Mucosa of descending colon (tissue), 3 donors: Measurements from ENCODE around the gene SPP2. TPM values are rescaled to one million over a fixed set of nuclear protein-coding genes. Genes with fewer than 3 reads are reported as not detected.

Source experiments
- ATAC-seq: fragments of 200-7000 bp; cut with Tn5 transposase; one replicate; pipeline ENCODE4 v1.9.1; 2020; ENCODE audit warnings: mild to moderate bottlenecking, moderate library complexity
- DNase-seq, 3 donors: peaks; one replicate each; pipeline ENCODE4 v3.0.0-alpha.2; 2020
- H3K36me3 ChIP-seq: fragments of 200-600 bp; one replicate; pipeline ENCODE4 v1.8.0; 2021; ENCODE audit warnings: low read depth, mild to moderate bottlenecking
- H3K4me1 ChIP-seq: fragments of 200-600 bp; one replicate; pipeline ENCODE4 v1.8.0; 2021; ENCODE audit warnings: low read depth, mild to moderate bottlenecking
- H3K4me3 ChIP-seq: fragments of 200-600 bp; one replicate; pipeline ENCODE4 v1.8.0; 2021; ENCODE audit warnings: mild to moderate bottlenecking
- H3K9me3 ChIP-seq: fragments of 200-600 bp; one replicate; pipeline ENCODE4 v1.8.0; 2021; ENCODE audit warnings: mild to moderate bottlenecking
- intact Hi-C, 2 donors: fragments of 100-400 bp; cut with DNase I in 1 of 2; cut with micrococcal nuclease in 1 of 2; formaldehyde crosslinking; loops; one replicate each; pipeline versions ENCODE4 v1.11.0 to v1.11.1; 2022; cut with DNase I, micrococcal nuclease
- total RNA-seq, 3 donors: library from RNA; stranded (reverse); fragmentation: NEBNext Ultra II Directional in 2 of 3; extraction: Animal tissue kit (Norgen Biotek cat#: 25700) in 2 of 3; gene quantifications; one replicate each; pipeline versions ENCODE4 v1.2.1 to v1.2.4, GENCODE V29; 2021 to 2023
- TF ChIP-seq, protein P1 (sequence below): fragments of 200-600 bp; IDR thresholded peaks from one replicate; pipeline ENCODE4 v1.8.0; 2022; ENCODE audit warnings: antibody characterized with exemption, mild to moderate bottlenecking
- donor health status: DM: no; HTN: no; CAD: no; lungs with moderate emphysema.
- donor health status: DM: no; HTN: no; CAD: no.
- donor health status: DM: no; HTN: yes; CAD: no.

Gene SPP2
- total RNA-seq, 3 donors from 2014 or later = not detected

DNA sequence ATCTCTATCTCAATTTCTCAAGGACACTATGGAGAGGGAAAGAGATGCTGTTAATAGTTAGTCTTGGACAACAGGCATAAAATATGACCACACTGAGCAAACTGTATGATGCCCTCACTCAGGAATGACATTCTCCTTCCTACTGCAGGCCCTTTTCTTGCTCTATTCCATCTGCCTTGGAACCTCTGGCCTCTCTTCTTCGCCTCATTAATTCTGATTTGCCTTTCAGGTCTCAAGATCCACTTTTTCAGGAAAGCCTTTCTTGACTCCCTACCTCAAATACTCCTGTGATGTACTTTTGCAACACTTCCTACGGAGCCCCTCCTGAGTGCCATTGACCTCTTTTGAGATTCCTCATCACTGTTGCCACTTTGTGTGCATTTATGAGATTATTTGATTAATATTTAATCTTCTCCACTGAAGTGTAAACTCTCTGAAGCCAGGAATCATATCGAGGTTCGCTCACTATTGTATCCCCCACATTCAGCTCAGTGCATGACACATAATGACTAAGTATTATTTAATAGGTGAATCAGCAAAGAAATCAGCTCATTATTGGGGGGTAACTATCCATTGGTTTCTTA lies 21.3 kb upstream of the SPP2 start:
- ATAC-seq = no peak
- DNase-seq = no peak
- TF ChIP-seq, protein P1, sequence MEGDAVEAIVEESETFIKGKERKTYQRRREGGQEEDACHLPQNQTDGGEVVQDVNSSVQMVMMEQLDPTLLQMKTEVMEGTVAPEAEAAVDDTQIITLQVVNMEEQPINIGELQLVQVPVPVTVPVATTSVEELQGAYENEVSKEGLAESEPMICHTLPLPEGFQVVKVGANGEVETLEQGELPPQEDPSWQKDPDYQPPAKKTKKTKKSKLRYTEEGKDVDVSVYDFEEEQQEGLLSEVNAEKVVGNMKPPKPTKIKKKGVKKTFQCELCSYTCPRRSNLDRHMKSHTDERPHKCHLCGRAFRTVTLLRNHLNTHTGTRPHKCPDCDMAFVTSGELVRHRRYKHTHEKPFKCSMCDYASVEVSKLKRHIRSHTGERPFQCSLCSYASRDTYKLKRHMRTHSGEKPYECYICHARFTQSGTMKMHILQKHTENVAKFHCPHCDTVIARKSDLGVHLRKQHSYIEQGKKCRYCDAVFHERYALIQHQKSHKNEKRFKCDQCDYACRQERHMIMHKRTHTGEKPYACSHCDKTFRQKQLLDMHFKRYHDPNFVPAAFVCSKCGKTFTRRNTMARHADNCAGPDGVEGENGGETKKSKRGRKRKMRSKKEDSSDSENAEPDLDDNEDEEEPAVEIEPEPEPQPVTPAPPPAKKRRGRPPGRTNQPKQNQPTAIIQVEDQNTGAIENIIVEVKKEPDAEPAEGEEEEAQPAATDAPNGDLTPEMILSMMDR = no peak

DNA sequence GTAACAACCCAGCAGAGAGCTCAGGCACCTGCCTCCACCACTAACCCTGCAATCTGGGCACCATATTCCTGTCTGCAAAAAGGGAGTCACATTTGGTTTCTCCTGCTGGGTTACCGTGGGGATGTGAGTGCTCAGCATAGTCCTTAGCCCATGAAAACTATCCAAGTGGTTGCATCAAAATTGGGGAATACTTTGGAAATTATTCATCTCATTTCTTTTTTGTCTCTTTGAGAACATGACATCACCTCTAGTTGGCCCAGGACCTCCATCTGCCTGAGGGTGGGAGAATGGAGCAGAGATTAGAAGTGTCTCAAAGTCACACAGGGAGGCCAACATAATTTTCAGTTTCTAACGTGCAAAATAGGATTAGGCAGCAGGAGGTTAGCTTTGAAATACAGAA lies 19.3 kb upstream of the SPP2 start:
- DNase-seq = no peak
- TF ChIP-seq, protein P1 = no peak
- Histone ChIP-seq H3K9me3 (peaks cover 7% of the 10 kb centered on the region), H3K4me3 (no peak overlapping the region), H3K4me1 (no peaks in the 10 kb centered on the region), H3K36me3 (no peaks in the 10 kb centered on the region)
- no peak for ATAC-seq
- intact Hi-C loops = no loop called here

More for the DNA sequence above, 21.3 kb upstream of the SPP2 start:
- Histone ChIP-seq H3K4me1 (no peaks in the 10 kb centered on the region), H3K4me3 (no peak overlapping the region), H3K9me3 (peaks cover 7% of the 10 kb centered on the region), H3K36me3 (no peaks in the 10 kb centered on the region)
- intact Hi-C loops = no loop called here

DNA sequence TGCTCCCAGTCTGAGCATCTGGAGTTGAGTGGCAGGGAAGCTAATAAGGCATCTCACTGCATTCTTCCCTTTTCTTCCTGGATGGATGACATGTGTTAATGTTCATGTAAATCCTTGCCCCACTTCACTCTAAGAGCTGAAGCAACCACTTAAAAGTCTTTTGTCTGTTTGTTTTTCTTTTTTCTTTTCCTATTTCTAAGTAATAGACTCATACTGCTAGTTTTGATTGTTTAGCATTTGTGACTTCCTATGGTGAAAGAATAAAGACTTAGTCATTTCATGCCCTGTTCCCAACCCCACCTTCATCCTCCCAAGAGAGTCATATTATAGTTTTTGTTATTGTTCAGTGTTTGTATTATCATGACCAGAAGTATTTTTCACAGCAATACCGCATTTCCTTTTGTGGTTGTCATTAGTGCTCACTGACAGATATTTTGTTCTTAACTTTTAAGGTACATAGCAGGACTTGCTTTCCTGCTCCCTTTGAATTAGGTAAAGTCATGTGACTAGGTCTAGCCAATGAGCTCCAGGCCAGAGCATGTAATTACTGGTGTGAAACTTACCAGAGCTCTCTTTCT lies 18.1 kb upstream of the SPP2 start:
- Histone ChIP-seq H3K4me1 (no peaks in the 10 kb centered on the region), H3K9me3 (peaks cover 9% of the 10 kb centered on the region), H3K4me3 (no peak overlapping the region), H3K36me3 (no peaks in the 10 kb centered on the region)
- TF ChIP-seq, protein P1 = no peak
- peak; percentile 72 for ATAC-seq
- DNase-seq = peak in 1 of 3 donors; percentile 28
- intact Hi-C loops = no loop called here

DNA sequence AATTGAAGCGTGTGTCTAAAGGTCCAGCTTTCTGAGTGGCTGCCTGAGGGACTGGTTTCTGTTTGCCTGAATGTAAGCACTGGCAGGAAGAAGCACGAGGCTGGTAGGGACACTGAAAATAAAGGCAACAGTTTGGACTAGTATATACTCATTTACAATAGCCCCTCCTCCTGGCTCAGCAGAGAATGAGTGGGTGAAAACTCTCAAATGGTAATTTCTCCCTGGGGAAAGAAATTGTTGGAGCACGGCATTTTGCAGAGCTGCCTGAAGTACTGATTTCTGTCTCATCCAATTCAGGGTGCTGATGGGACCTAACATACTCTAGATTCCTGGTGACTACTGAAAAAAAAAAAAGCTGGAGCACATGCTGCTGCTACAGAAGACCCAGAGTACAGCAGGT lies 17.3 kb upstream of the SPP2 start:
- DNase-seq (no peak), ATAC-seq (no peak)
- Histone ChIP-seq H3K4me1 (no peaks in the 10 kb centered on the region), H3K36me3 (no peaks in the 10 kb centered on the region), H3K4me3 (no peak overlapping the region), H3K9me3 (peaks cover 9% of the 10 kb centered on the region)
- intact Hi-C loops = no loop called here
- TF ChIP-seq, protein P1 = no peak

DNA sequence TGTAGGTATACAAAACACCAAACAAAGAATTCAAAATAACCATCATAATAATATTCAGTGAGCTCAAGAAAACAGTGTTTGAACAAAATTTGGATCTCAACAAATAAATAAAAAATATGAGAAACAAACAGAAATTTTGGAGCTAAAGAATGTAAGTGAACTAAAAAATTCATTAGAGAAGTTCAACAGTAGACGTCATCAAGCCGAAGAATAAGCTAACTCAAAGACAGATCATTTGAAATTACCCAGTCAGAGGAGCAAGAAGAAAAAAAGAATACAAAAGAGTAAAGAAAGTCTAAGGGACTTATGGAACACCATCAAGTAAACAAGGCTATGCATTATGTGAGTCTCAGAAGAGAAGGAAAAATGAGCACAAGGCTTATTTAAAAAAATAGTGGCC lies 16.6 kb upstream of the SPP2 start:
- Histone ChIP-seq H3K36me3 (no peaks in the 10 kb centered on the region), H3K4me1 (no peaks in the 10 kb centered on the region), H3K9me3 (peaks cover 9% of the 10 kb centered on the region), H3K4me3 (no peak overlapping the region)
- TF ChIP-seq, protein P1 = no peak
- intact Hi-C loops = no loop called here
- ATAC-seq (no peak), DNase-seq (no peak)
